Activated gamma-delta T cell (primary cell): ENCODE results near the gene UNKL.

ENCODE experiments used
- DNase-seq: peaks from one replicate; lab custom pipeline; 2025; lab: John Stamatoyannopoulos, UW

Gene UNKL

GRCh38 chr16:1375741-1376410, 38.6 kb downstream of the UNKL start:
- no peak for DNase-seq

DNA sequence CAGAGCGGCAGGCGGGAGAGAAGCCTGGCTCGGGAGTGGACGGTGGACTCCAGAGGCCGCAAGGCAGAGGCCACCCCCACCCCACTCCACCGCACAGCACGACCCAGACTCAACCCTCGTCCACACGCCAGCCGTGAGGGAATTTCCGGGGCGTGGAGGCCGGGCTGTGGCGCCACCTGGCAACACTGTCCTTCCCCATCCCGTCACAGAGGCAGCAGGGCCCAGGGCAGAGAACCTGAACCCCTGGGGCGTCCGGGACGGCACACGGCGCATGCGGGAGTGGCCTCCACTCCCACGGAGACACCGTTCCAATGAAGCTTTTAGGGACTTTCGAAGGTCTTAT, 39.2 kb downstream of the UNKL start:
- DNase-seq = no peak

DNA sequence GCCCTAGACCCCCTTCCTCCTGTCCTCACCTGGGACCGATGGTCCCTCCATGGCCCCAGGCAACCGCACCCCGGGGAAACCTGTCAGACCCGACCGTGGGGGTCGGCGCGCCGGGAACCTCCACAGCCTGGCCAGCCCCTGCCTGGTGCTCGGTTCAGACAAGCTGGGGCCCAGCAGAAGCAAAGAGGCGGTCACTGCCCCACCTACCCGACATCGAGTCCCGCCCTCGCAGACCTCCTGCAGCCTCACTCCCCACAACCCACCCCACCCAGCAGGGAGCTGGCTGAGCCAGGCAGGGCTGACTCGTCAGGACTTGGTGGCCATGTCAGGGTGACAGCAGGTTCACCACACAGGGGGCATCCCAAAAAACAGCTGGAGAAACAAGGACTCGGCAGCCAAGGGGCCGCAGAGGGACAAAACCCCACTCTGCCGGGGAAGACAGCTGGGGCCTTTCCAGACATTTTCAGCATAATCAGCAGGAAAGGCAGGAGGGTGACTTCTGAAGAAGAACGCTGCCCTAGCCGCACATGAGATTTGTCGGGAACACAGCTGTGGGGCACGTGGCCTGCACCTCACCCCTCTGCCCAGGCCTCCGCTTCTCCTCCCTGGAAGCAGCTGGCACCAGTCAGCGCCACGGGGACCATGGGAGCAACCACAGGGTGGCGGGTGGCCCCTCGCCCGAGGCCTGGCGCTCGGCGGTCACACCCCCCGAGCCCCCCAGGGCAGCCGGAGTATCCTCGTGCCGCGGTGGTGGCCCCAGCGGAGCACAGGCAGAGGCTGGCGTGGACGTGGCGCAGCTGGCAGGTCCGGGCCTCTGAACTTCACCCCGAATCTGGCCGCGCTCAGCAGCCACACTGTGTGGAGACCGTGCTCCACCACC, 39.8 kb downstream of the UNKL start:
- no peak for DNase-seq

DNA sequence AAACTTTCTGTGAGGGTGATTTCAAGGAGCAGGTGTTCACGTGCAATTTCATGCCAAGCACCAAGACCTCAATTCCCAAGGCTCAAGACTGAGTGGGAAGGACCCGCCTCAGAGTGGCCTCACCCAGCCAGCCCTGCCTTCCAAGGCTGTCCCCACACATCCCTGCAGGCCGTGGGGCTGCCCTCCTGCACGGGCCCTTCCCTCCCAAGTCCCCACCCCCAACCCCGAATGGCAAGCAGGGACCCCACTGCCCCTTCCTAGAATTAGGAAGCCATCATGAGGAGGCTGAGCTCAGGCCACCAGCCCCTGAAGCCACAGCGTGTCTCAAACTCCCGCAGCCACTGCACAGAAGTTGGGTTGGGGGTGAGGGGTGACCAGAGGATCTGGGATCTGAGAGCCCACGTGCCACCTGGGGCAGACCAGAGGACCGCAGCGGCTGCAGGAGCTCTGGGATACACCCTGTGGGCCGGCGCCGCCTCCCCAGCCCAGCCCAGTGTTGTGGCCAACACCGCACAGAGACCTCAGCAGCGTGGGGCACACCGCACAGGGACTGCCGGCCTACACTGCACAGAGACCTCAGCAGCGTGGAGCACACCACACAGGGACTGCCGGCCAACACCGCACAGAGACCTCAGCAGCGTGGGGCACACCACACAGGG, 42.1 kb downstream of the UNKL start:
- no peak for DNase-seq

DNA sequence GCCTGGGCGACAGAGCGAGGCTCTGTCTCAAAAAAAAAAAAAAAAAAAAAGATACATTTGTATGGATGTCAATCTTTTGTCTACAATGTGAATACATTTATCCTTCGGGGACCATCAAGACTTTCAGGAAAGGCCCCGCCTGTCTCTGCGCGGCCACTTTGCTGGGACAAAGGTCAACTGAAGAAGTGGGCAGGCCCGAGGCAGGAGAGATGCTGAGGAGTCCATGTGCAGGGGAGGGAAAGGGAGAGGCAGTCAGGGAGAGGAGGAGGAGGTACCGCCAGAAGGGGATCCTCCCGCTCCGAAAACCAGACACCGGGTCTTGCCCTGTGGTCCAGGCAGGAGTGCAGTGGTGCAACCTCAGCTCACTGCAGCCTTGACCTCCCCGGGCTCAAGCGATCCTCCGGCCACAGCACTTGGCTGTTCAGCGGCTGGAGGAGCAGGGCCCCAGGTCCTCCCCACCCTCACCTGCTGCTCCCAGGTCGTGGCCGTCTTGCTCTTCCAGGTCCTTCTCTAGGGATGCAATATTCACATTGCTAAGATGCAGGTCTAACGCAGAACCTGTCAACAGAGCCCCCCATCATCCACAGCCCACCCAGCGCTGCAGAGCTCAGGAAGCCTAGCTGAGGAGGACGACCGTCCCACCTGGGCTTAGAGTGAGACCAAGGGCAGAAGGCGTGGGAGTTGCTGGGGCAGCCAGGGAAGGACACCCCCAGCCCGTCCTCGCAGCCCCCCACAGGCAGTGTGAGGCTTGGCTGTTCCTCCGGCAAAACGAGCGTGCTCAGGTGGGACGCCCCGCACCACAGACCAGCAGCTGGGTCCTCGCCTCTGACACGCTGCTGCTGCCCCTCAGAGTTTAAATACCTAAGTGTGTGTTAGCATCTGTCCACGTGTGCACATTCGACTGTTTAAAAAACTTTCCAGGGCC, 43.2 kb downstream of the UNKL start:
- no peak for DNase-seq

- no peak for DNase-seq
These were observed 46.9 kb downstream of the UNKL start for GRCh38 chr16:1367486-1368174.

- no peak for DNase-seq
These were observed 47.7 kb downstream of the UNKL start for GRCh38 chr16:1366712-1367299.

DNA sequence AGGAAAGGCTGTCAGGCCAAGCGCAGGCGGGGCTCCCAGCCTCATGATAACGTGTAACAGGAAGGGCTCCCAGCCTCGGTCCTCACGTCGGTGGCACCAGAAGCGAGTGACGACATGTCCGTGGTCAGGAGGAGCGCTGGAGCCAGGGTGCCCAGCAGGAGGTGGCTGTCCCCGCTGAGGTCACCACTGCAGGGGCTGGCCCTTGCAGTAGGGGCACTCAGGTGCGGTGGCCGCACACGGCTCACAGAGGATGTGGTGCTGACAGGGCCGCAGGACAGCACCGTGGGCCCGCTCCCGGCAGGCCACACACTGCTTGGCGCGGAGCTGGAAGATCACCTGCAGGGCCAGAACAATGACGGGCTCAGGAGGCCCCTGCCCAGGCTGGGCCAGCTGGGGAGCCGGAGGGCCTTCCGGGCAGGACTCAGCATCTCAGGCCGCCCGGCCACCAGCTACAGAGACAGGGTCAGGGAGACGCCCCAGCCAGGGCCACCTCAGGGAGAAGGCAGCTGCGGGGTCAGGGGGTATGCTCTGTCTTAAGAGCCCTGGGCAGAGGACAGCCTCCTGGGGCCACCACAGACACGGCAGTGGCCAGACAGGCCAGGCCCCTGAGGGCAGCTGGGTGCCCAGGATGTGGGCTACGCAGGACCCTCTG, 48.3 kb downstream of the UNKL start:
- DNase-seq = no peak

DNA sequence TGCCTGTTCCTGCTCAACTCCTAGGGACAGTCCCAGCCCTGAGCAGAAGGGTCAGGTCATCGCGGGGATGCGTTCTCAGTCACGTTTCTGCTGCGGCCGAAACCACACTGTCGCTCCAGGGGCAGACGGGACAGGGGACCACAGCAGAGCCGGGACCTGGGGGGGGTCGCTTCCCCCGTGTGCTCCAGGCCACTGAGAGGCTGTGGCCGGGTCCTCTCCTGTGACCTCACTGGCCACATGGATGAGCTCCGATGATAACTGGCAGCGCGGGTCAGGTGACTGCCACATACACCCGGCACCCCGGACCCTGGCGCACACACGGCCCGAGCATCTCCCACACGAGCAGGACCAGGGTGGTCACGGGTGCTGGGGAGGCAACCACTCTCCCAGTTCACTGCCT, 50.0 kb downstream of the UNKL start:
- no peak for DNase-seq

GRCh38 chr16:1363501-1364041, 50.9 kb downstream of the UNKL start:
- no peak for DNase-seq

DNA sequence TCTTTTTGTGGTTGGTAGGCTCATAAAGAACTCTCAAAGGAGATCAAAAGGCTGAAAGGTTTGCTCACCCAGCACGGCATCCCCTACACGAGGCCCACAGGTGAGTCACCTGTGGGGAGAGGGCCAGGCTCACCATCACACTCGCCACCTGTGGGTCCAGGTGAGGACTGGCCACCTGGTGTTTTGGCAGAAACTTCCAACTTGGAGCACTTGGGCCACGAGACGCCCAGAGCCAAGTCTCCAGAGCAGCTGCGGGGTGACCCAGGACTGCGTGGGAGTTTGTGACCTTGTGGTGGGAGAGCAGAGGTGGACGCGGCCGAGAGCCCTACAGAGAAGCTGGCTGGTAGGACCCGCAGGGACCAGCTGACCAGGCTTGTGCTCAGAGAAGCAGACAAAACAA, 51.7 kb downstream of the UNKL start:
- DNase-seq = no peak

DNA sequence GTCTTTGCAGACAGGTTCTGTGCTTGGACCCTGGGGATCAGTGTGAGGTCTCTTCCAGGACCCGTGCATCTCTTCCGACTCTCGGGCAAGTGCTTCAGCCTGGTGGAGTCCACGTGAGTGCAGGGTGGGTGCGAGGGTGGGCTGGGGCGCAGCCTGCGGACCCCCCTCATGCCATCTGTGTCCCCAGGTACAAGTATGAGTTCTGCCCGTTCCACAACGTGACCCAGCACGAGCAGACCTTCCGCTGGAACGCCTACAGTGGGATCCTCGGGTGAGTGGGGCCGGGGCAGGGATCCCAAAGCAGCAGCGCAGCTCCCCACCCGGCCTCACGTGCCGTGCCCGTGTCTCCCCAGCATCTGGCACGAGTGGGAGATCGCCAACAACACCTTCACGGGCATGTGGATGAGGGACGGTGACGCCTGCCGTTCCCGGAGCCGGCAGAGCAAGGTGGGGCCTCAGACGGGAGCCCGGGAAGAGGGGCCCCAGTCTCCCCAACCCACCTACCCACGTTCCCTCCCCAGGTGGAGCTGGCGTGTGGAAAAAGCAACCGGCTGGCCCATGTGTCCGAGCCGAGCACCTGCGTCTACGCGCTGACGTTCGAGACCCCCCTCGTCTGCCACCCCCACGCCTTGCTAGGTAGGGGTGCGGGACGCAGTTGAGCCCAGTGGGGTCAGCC, 52.7 kb downstream of the UNKL start:
- DNase-seq = no peak

DNA sequence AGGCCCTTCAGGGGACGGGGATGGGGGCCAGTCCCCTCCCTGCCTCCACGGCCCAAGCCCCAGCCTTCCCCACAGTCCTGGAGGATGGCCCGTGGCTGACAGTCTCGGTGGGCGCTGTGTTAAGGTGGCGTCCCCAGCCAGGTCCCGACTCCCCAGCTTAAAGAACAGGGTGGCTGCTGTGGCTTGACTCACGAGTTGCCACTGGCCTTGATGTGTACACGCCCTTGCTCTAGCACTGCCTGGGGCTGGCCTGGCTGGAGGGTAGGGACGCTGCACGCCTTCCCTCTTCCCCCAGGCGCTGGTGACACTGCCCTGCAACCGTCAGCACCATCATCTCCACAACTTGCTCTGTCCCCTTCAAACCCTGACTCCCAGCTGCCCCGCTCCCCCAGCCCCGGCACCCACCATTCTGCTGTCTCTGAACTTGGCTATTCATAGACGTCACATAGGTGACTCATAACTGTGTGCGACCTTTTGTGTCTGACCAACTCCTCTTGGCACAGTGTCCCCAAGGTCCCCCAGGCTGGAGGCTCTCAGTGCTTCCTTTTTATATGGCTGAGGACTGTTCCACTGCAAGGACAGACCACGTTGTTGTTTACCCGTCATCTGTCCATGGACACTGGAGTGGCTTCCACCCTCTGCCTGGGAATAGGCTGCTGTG, 56.5 kb downstream of the UNKL start:
- DNase-seq = no peak

GRCh38 chr16:1356061-1356900, 58.2 kb downstream of the UNKL start:
- DNase-seq = no peak

DNA sequence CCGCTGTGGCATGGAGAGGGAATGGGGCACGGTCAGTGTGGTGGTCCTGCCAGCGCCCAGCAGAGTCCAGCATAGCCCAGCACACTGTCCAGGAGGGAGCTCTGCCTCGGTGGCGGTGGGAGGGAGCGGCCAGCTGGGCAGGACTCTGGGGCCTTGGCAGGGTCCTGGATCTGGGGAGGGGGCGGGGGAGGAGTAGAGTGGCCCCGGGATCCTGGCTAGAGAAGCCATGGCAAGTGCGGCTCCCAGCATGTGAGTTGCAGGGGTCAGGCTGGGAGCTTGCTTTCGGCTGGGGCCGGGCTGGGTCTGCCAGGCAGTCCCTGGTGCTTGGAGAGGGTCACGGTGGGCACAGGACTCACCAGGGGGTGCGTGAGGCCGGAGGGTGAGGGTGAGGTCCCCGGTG, 58.9 kb downstream of the UNKL start:
- DNase-seq = no peak

DNA sequence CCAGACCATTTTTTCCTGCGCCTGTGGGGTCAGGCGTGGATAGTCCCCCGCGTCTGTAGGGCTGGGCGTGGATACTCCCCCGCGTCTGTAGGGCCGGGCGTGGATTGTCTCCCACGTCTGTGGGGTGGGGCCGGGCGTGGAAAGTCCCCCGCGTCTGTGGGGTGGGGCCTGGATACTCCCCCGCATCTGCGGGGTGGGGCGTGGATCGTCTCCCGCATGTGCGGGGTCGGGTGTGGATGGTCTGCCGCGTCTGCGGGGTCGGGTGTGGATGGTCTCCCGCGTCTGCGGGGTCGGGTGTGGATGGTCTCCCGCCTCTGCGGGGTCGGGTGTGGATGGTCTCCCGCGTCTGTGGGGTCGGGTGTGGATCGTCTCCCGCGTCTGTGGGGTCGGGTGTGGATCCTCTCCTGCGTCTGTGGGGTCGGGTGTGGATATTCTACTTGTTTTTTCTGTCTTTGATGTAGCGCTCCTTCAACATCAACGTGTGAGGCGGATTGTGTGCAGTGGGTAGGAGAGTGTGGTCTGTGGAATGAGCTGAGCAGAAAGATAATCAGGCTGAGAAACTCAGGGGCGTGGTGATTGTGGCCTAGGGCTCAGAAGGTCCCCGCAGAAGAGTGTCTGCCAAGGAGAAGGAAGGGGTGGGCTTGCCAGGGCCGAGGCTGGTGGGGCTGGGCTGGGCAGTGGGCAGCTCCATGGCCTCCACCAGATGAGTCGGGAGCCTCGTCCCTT, 59.5 kb downstream of the UNKL start:
- no peak for DNase-seq

DNA sequence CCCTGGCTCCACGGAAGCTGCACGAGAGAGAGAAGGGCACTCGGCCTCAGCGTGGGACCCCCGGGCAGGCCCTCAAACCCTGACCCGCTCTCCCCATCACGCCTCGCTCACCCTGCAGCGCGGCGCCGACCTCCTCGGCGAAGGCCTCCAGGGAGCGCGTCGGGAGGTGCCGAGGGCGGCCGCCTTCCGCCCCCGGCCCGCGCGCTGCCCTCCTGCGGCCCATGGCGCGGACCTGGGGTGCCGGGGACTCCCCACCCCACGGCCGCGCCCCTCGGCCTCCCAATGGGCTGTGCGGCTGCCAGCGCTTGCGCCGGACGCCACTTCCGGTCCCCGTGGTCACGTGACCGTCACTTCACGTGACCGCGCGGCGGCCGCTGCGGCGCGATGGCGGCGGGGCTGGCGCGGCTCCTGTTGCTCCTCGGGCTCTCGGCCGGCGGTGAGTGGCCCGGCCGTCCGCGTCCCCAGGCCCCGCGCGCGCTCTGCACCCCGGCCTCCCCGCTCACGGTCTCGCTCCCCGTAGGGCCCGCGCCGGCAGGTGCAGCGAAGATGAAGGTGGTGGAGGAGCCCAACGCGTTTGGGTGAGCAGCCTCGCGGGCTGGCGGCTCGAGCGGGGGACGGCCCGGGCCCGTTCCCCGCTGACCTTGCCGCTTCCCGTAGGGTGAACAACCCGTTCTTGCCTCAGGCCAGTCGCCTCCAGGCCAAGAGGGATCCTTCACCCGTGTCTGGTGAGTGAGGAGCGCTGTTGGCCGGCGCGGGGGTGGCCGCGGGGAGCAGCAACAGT, 62.7 kb downstream of the UNKL start, which contains the start of the genes GNPTG and TSR3:
Gene GNPTG, plus strand, starts transcription at position 350 of the 781 bp plus-strand sequence. Its CDS starts 35 bp downstream, at position 385.
Gene TSR3, minus strand, starts transcription at position 297 of the 781 bp plus-strand sequence. Its CDS starts 74 bp downstream, at position 223.
- DNase-seq = peak; percentile 79
